Right lung (tissue), 5 donors: Measurements from ENCODE around the gene MYO5B. TPM values are rescaled to one million over a fixed set of nuclear protein-coding genes. Genes with fewer than 3 reads are reported as not detected.

Experiments used
- DNase-seq, 2 donors: peaks; one replicate each; pipeline ENCODE4 v3.0.0-alpha.2; 2013
- polyA plus RNA-seq, 5 donors: library from polyadenylated mRNA; unstranded; fragments of 120-200 nt; gene quantifications; one replicate each; pipeline versions ENCODE4 v1.2.1 to v1.2.3, GENCODE V29; 2013; ENCODE audit warnings: inconsistent platforms in 1 of 5, low replicate concordance in 1 of 5; ENCODE audit not compliant: insufficient read length in 5 of 5, insufficient read depth in 1 of 5

Gene MYO5B
- polyA plus RNA-seq, 5 donors, result 7.9 to 13.5 (median 13.0) TPM

DNA sequence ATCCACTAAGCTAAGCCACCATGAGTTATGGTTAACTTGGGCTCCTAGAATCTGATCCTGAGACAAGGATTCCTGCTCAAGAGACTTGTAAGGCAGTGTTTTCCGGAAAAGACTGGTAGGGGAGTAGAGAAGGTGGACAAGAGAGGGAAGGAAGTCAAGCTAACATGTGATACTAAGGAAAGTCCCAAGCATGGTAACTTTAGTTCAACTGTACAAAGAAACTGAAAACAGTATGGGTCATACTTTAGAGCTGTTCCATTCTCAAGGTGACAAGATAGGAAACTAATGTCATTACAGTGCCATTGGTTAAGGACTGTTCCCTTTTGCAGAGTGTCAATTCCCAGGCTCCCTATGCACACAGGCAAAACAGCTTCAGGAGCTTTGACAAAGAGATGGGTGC lies 5.8 kb downstream of the MYO5B start:
- DNase-seq, result no peak

GRCh38 chr18:50188652-50189051 lies 6.3 kb downstream of the MYO5B start:
- DNase-seq, result no peak

DNA sequence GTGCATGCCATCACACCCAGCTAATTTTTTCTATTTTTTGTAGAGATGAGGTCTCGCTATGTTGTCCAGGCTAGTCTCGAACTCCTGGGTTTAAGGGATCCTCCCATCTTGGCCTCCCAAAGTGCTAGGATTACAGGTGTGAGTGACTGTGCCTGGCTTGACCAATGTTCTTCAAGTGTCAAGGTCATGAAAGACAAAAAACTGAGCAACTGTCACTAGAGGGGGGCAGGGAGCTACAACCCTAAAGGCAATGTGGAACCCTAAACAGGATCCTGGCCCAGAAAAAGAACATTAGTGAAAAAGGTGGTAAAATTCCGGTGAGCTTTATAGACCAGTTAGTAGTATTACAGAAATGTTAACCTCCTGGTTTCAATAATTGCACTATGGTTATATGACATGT lies 7.3 kb downstream of the MYO5B start:
- no peak for DNase-seq

DNA sequence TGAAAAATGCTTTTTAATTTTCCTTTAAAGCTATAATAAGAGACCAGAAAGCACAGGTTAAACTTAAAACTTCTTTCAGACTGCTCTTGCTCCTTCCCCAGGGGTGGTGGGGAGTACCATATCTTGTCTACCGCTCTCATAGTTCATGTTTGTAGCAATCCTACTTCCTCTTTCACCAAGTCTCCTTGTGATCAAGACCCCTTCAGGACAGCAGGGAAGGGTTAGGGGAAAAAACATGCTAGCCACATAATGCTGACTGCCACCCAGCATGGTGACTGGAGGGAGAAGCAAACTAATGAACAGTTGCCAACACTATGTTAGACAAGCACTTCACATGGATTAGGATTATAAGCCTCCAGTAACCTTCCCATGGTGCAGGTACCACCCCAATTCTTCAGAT lies 8.6 kb downstream of the MYO5B start:
- DNase-seq, result no peak

DNA sequence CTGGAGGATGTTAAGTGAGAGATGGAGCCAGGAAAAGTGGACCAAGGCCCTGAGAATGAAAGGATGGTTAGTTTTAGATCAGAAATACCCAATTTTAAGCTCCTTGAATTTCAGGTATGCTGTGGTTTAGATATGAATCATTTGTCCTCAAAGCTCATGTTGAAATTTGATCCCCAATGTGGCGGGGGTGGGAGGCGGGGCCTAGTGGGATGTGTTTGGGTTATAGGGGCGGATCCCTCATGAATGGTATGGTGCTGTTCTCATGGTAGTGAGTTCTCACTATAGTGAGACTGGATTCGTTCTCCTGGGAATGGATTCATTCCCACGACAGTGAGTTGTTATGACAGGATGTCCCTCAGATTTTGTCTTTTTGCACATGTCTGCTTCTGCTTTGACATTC lies 11.4 kb downstream of the MYO5B start:
- DNase-seq, result no peak

DNA sequence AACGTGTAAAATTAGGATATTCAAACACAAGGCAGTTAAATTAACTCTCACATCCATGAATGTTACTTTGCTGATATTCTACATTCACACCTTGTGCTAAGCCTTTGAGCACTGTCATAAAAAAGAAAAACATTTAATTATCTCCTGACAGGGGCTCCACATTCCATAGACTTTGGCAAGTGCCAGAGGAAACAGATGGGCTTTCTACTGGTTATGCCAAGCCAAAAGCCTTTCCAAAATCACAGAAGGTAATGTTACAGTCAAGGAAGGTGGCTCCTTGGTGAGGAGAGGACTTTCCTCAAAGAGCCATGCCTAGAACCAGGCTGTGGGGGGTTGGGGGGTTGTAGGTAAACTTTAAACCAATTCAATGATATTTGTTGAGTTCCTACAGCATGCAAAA lies 12.4 kb downstream of the MYO5B start:
- no peak for DNase-seq

- no peak for DNase-seq
Observed at GRCh38 chr18:50181590-50181989, 13.4 kb downstream of the MYO5B start.

GRCh38 chr18:50179465-50179864 lies 15.5 kb downstream of the MYO5B start:
- DNase-seq, result no peak

DNA sequence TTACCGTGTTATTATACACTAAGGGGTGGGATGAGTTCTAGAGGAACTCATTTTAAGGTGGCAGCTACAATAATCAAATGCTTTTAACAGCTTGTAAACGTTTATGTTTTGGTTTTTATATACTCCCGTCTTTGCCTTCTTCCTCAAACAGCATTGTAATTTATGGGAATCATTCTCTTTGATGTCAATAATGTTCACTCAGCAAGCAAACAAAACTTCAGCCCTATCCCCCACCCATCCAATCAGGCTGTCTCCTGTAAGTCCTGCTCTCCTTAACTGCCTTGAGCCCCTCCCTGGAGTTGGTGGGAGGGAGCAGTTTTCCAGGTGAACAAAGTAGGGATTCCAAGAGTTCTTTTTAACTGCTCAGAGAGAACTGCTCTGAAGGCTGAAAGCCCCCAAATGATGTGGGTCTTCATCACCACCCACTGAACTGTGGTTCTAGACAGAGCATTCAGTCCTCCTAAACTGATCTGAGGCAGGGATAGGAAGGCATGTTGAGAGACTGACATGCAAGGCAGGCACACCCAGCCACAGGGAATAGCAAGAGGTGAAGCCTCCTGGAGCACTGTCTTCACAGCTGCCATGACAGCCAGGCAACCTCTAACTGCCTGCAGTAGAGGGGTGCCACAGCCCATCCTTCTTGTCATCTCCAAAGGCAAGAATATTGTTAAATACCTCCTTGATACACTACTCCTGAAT lies 17.5 kb downstream of the MYO5B start:
- no peak for DNase-seq

GRCh38 chr18:50172367-50172766 lies 22.6 kb downstream of the MYO5B start:
- no peak for DNase-seq

- no peak for DNase-seq
Observed at GRCh38 chr18:50171406-50171805, 23.5 kb downstream of the MYO5B start.

DNA sequence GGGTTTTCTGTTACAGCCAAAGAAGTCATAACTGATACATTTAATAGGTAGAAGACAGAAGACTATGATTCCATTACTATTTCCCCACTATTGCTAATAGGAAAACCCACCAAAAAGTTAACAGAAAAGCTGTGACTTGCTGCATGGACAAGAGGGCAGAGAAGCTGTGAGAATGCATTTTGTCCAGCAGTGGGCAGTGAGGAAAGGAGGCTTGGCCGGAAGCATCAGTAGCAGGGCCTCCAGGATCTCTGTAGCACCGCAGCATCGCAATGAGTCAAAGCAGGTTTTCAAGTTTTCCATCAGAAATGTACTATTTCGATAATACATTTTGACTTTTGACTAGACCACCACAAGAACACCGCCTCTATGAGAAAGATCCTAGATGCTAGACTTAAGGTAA lies 24.9 kb downstream of the MYO5B start:
- DNase-seq, result no peak

- no peak for DNase-seq
Observed at GRCh38 chr18:50169149-50169548, 25.8 kb downstream of the MYO5B start.

DNA sequence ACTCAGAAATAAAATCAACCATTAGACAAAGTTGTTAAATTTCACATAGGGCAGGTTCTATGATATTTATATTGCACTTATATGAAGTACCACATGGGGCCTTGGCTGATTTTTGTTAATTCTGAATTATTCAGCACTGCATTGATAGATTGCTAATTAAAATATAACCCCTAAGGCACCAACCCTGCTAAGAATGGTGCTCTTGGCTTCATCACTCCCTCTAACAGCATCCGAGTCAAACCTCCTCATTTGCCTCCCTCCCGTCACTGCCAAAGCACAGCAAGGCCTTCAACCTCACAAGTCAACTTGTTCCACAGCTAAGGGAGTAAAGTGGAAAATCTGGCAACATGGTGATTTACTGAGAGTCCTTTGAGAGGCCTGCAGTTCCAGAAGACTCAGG lies 27.0 kb downstream of the MYO5B start:
- DNase-seq, result no peak

DNA sequence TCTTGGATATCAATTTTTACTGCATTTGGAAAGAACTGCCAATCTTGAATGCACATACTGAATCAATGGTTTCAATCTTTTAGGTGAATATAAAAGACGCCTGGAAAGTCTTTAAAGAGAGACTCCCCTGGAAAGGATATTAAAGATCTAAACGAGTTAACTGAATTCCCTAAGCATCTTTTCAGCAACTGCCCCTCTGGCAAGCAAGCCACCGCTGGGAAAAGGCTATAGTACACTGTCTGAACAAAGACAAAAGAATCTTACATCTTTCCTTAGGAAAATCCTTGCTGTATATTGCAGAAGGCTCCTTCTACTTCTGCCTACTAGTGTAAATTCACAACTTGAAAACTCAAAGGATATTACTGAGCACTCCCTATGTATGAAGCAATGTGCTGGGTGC lies 28.0 kb downstream of the MYO5B start:
- no peak for DNase-seq

DNA sequence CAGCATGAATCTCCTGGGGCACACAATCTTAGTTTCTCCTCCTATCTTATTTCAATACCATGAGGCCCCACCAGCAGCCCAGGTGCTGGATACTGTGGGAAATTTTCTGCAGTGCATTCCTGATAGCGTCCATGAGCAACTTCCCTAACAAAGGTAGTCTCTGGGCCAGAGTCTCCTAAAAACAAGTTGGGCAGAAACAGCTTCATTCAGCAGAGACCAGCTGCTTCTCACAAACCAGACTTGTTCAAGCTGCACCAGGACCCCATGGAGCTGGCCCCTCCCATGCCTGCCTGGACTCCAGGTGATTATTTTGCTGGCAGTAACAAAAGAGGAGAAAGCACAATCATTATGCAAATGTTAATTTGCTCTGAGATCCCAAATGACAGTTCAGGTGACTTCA lies 31.4 kb downstream of the MYO5B start:
- DNase-seq, result no peak

GRCh38 chr18:50162486-50163304 lies 32.3 kb downstream of the MYO5B start:
- DNase-seq, result no peak

- DNase-seq, result no peak
Observed at GRCh38 chr18:50161597-50162205, 33.2 kb downstream of the MYO5B start.

GRCh38 chr18:50159654-50160046 lies 35.3 kb downstream of the MYO5B start:
- DNase-seq, result no peak

DNA sequence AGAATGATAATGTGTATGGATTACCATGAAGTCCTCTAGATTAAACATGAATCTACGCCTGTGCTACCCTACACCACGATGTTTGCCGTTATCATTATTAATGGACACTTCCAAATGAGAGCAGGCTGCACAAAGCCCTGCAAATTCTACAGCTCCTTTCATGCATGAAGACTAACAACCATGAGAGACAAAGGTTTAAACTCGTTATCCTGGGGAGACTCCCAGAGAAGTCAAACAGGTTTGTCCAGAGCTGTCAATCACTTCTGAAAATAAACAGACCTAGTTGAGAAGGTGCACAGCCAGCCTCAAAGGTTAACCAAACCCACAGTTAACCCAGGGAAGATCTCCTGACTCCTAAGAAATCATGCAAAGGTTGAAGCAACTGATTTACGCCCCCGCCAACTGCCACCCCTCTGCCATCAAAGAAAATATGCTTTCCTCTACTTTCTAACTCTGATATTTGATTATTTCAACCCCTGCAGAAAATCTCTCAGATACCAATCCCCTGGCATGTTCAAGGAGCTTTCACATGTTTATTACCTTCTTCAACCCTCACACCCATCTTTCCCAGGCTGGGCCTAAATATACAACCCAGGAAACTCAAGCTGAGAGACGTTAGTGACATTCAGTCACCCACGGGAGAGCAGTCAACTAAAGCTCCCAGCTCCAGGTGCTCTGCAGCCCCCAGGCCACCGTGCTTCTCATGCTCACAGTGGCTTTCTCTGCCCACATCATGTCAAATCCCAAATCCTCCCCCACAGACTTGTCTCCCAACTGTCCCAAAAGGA lies 35.9 kb downstream of the MYO5B start:
- no peak for DNase-seq

DNA sequence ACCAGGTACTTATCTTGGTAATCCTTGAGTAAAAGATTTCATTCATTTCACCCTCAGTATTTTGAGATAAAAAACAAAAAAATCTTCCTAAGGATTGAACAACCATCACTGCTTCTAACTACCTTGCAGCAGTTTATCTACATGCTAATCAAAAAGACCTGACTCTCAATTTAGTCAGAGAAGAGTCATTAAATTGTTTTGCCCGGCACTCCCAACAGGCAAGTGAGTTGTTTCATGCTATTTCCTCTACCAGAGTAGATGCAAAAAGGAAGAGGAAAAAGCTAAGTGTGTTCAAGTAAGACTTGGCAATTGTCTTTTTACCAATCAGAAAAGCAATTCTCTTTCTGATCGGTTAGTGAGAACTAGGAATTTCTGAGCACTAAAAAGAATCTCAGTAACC lies 39.5 kb downstream of the MYO5B start:
- DNase-seq, result no peak

DNA sequence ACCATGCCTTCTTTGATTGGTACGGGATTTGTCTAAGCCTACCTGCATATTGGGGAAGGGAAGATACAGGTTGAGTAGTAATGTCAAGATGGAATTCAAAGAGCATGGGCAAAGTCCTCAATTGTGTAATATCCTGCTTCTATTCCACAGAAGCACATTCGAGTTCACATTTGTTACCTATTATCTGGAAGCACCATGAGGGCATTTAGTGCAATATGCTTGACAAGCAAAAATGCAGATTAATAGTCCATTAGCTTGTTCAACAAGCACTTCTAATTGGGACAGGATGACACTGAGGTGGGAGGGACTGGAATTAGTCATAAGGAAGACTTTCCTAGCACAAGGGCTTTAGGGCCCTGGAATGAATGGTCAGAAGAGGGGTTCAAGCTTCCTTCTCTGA lies 40.5 kb downstream of the MYO5B start:
- DNase-seq, result no peak
